Measurements from ENCODE around the gene EXOC7. TPM values are rescaled to one million over a fixed set of nuclear protein-coding genes. Genes with fewer than 3 reads are reported as not detected.

The EXOC7 gene
- polyA plus RNA-seq, 1 donor from 2014 or later: 146 TPM

DNA sequence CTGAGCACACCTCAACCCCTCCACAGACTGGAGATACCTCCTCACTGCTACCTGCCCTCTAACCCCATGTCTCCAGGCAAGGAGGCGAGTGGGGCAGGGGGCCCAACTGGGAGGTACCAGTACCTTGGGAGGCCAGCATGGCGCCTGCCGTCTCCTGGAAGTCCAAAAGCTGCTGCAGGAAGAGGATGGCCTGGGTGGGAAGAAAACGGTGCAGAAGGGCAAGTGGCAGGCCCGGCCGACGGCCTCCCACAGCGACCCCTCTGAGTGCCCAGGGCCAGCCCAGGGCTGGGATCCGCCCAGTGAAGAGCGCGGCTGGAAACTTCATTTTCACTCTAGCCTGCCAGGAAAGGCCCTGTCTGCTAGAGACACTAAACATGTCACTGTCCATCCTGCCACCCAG, 16.1 kb downstream of the EXOC7 start:
- peaks cover 7% of the 10 kb centered on the region for H3K36me3 ChIP-seq (ENCODE audit: insufficient read depth, low read length)
- no peaks in the 10 kb centered on the region for H3F3A ChIP-seq (ENCODE audit: insufficient read depth, low read length, poor library complexity, severe bottlenecking)
- H3K79me2 ChIP-seq (replicated peaks; ENCODE audit: insufficient read depth, low read length): no peaks in the 10 kb centered on the region
- H3K4me3 ChIP-seq (ENCODE audit: low read length): no peak overlapping the region
- TF ChIP-seq MXI1 (conservative IDR thresholded peaks at IDR 0.05; ENCODE audit: poor library complexity, severe bottlenecking) (no peak), EP300 (conservative IDR thresholded peaks at IDR 0.05; ENCODE audit: poor library complexity, severe bottlenecking) (no peak), POLR2AphosphoS5 (IDR thresholded peaks at IDR 0.05) (no peak), RAD21 (conservative IDR thresholded peaks at IDR 0.05) (no peak), EZH2 (IDR thresholded peaks at IDR 0.05; ENCODE audit: borderline replicate concordance, insufficient read depth, low read length, poor library complexity, severe bottlenecking) (no peak), SMC3 (conservative IDR thresholded peaks at IDR 0.05; ENCODE audit: poor library complexity) (no peak)
- TF ChIP-seq, protein P1, sequence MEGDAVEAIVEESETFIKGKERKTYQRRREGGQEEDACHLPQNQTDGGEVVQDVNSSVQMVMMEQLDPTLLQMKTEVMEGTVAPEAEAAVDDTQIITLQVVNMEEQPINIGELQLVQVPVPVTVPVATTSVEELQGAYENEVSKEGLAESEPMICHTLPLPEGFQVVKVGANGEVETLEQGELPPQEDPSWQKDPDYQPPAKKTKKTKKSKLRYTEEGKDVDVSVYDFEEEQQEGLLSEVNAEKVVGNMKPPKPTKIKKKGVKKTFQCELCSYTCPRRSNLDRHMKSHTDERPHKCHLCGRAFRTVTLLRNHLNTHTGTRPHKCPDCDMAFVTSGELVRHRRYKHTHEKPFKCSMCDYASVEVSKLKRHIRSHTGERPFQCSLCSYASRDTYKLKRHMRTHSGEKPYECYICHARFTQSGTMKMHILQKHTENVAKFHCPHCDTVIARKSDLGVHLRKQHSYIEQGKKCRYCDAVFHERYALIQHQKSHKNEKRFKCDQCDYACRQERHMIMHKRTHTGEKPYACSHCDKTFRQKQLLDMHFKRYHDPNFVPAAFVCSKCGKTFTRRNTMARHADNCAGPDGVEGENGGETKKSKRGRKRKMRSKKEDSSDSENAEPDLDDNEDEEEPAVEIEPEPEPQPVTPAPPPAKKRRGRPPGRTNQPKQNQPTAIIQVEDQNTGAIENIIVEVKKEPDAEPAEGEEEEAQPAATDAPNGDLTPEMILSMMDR (IDR thresholded peaks at IDR 0.05; ENCODE audit: poor library complexity, severe bottlenecking): no peak
- H4K20me1 ChIP-seq (ENCODE audit: insufficient read depth): no peaks in the 10 kb centered on the region
- H3K9ac ChIP-seq (ENCODE audit: low read length): no peak overlapping the region
- H3K27me3 ChIP-seq (ENCODE audit: insufficient read depth, low read depth, low read length): no peaks in the 10 kb centered on the region
- no peak overlapping the region for H2AFZ ChIP-seq (ENCODE audit: low read depth, low read length)
- no peak overlapping the region for H3K4me2 ChIP-seq (ENCODE audit: low read length)
- H3K9me3 ChIP-seq (ENCODE audit: low read length): no peaks in the 10 kb centered on the region
- H3K9me2 ChIP-seq (ENCODE audit: insufficient read depth, low read length): no peaks in the 10 kb centered on the region
- no peak overlapping the region for H3K27ac ChIP-seq (ENCODE audit: low read length)

DNA sequence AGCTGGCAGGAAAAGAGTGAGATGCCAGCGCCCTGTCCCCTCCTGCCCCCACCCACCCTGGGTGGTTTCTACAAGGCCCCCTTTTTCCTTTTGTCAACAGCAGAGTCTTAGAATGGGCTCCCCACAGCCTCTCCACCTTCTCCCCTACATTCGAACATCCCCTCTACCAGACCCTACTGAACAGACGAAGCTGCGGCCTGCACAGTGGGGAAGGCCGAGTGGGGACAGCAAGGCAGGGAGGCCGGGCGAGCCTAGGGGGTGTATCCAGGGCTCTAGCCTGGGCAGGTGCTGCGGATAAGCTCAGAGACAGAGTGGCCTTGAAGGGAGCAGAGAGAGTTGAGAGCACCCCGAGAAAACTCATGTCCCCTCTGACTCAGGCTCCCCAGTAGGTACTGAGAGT, 17.2 kb downstream of the EXOC7 start:
- no peak overlapping the region for H3K9ac ChIP-seq (ENCODE audit: low read length)
- H3K79me2 ChIP-seq (replicated peaks; ENCODE audit: insufficient read depth, low read length): no peaks in the 10 kb centered on the region
- no peak for TF ChIP-seq EZH2 (IDR thresholded peaks at IDR 0.05; ENCODE audit: borderline replicate concordance, insufficient read depth, low read length, poor library complexity, severe bottlenecking)
- no peak for TF ChIP-seq EP300 (conservative IDR thresholded peaks at IDR 0.05; ENCODE audit: poor library complexity, severe bottlenecking)
- TF ChIP-seq, protein P1 (IDR thresholded peaks at IDR 0.05; ENCODE audit: poor library complexity, severe bottlenecking): no peak
- no peak for TF ChIP-seq POLR2AphosphoS5 (IDR thresholded peaks at IDR 0.05)
- TF ChIP-seq TAF1 (IDR thresholded peaks at IDR 0.05; ENCODE audit: low read depth): no peak
- no peak for TF ChIP-seq SMC3 (conservative IDR thresholded peaks at IDR 0.05; ENCODE audit: poor library complexity)
- no peaks in the 10 kb centered on the region for H3K9me3 ChIP-seq (ENCODE audit: low read length)
- no peaks in the 10 kb centered on the region for H4K20me1 ChIP-seq (ENCODE audit: insufficient read depth)
- H3K4me3 ChIP-seq (ENCODE audit: low read length): no peak overlapping the region
- H3K9me2 ChIP-seq (ENCODE audit: insufficient read depth, low read length): no peaks in the 10 kb centered on the region
- H3K4me2 ChIP-seq (ENCODE audit: low read length): no peak overlapping the region
- H3K27ac ChIP-seq (ENCODE audit: low read length): no peak overlapping the region
- H3K27me3 ChIP-seq (ENCODE audit: insufficient read depth, low read depth, low read length): no peaks in the 10 kb centered on the region
- no peaks in the 10 kb centered on the region for H3F3A ChIP-seq (ENCODE audit: insufficient read depth, low read length, poor library complexity, severe bottlenecking)
- peaks cover 7% of the 10 kb centered on the region for H3K36me3 ChIP-seq (ENCODE audit: insufficient read depth, low read length)
- H2AFZ ChIP-seq (ENCODE audit: low read depth, low read length): no peak overlapping the region

- Histone ChIP-seq H3F3A (ENCODE audit: insufficient read depth, low read length, poor library complexity, severe bottlenecking) (no peaks in the 10 kb centered on the region), H3K9me2 (ENCODE audit: insufficient read depth, low read length) (no peaks in the 10 kb centered on the region), H3K4me2 (ENCODE audit: low read length) (no peak overlapping the region), H2AFZ (ENCODE audit: low read depth, low read length) (no peak overlapping the region), H3K9me3 (ENCODE audit: low read length) (no peaks in the 10 kb centered on the region), H3K79me2 (replicated peaks; ENCODE audit: insufficient read depth, low read length) (no peaks in the 10 kb centered on the region), H3K4me3 (ENCODE audit: low read length) (no peak overlapping the region), H3K27ac (ENCODE audit: low read length) (no peak overlapping the region), H3K9ac (ENCODE audit: low read length) (no peak overlapping the region), H3K36me3 (ENCODE audit: insufficient read depth, low read length) (peaks cover 7% of the 10 kb centered on the region), H4K20me1 (ENCODE audit: insufficient read depth) (no peaks in the 10 kb centered on the region), H3K27me3 (ENCODE audit: insufficient read depth, low read depth, low read length) (no peaks in the 10 kb centered on the region)
- TF ChIP-seq, protein P1 (IDR thresholded peaks at IDR 0.05; ENCODE audit: poor library complexity, severe bottlenecking): no peak
- TF ChIP-seq RAD21 (conservative IDR thresholded peaks at IDR 0.05): no peak
- TF ChIP-seq POLR2AphosphoS5 (IDR thresholded peaks at IDR 0.05): no peak
- TF ChIP-seq, protein P2, sequence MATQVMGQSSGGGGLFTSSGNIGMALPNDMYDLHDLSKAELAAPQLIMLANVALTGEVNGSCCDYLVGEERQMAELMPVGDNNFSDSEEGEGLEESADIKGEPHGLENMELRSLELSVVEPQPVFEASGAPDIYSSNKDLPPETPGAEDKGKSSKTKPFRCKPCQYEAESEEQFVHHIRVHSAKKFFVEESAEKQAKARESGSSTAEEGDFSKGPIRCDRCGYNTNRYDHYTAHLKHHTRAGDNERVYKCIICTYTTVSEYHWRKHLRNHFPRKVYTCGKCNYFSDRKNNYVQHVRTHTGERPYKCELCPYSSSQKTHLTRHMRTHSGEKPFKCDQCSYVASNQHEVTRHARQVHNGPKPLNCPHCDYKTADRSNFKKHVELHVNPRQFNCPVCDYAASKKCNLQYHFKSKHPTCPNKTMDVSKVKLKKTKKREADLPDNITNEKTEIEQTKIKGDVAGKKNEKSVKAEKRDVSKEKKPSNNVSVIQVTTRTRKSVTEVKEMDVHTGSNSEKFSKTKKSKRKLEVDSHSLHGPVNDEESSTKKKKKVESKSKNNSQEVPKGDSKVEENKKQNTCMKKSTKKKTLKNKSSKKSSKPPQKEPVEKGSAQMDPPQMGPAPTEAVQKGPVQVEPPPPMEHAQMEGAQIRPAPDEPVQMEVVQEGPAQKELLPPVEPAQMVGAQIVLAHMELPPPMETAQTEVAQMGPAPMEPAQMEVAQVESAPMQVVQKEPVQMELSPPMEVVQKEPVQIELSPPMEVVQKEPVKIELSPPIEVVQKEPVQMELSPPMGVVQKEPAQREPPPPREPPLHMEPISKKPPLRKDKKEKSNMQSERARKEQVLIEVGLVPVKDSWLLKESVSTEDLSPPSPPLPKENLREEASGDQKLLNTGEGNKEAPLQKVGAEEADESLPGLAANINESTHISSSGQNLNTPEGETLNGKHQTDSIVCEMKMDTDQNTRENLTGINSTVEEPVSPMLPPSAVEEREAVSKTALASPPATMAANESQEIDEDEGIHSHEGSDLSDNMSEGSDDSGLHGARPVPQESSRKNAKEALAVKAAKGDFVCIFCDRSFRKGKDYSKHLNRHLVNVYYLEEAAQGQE (IDR thresholded peaks at IDR 0.05; ENCODE audit: borderline replicate concordance): no peak
Measured at GRCh38 chr17:76085731-76086366, 17.7 kb downstream of the EXOC7 start.
